HepG2 (cell line): ENCODE data around the gene RPL36AL.

Experiments
- CHCHD3 ChIP-seq: sonication (generic); formaldehyde crosslinking; IDR thresholded peaks from 2 replicates; pipeline ENCODE4 v1.8.0; 2022; ENCODE audit warnings: mild to moderate bottlenecking, missing genetic modification reagents, moderate library complexity
- FOXM1 ChIP-seq: sonication (generic); formaldehyde crosslinking; IDR thresholded peaks from 2 replicates; pipeline ENCODE4 v1.5.0; 2020; ENCODE audit warnings: missing genetic modification reagents
- KLF9 ChIP-seq: IDR thresholded peaks from 2 replicates; pipeline ENCODE4 v1.6.1; 2016; ENCODE audit warnings: low read depth
- PAX8 ChIP-seq: sonication (generic); formaldehyde crosslinking; IDR thresholded peaks from 2 replicates; pipeline ENCODE4 v1.8.0; 2022; ENCODE audit warnings: mild to moderate bottlenecking, missing genetic modification reagents, borderline replicate concordance
- REST ChIP-seq, 2 experiments: IDR thresholded peaks; 2 replicates each; pipeline ENCODE4 v1.6.1; 2011 to 2012; ENCODE audit warnings: low read length in 2 of 2, borderline replicate concordance in 1 of 2, low read depth in 1 of 2, mild to moderate bottlenecking in 1 of 2, moderate library complexity in 1 of 2
- SIX4 ChIP-seq: sonication (generic); formaldehyde crosslinking; IDR thresholded peaks from 2 replicates; pipeline ENCODE4 v1.4.0; 2020; ENCODE audit warnings: missing genetic modification reagents
- U2AF1 ChIP-seq: fragments of 200-400 bp; formaldehyde crosslinking; optimal IDR thresholded peaks from 2 replicates; pipeline ENCODE3; 2017; ENCODE audit warnings: mild to moderate bottlenecking, low read depth, low read length

GRCh38 chr14:49617852-49618519, 2.4 kb downstream of the RPL36AL start:
- no peak for TF ChIP-seq KLF9
- no peak for TF ChIP-seq U2AF1
- no peak for TF ChIP-seq CHCHD3 (CRISPR knock-in tag)
- no peak for TF ChIP-seq FOXM1 (CRISPR knock-in tag)
- no peak for TF ChIP-seq REST (IDR thresholded peaks at IDR 0.05; ENCODE audit: borderline replicate concordance in 1 of 2, low read depth in 1 of 2, low read length in 2 of 2)
- no peak for TF ChIP-seq PAX8 (CRISPR knock-in tag)
- TF ChIP-seq SIX4 (CRISPR knock-in tag) = no peak
